ENCODE results near the gene COL25A1. TPM values are rescaled to one million over a fixed set of nuclear protein-coding genes. Genes with fewer than 3 reads are reported as not detected.

COL25A1 gene
- total RNA-seq, 1 experiment from 2014 or later = 4.2 TPM

DNA sequence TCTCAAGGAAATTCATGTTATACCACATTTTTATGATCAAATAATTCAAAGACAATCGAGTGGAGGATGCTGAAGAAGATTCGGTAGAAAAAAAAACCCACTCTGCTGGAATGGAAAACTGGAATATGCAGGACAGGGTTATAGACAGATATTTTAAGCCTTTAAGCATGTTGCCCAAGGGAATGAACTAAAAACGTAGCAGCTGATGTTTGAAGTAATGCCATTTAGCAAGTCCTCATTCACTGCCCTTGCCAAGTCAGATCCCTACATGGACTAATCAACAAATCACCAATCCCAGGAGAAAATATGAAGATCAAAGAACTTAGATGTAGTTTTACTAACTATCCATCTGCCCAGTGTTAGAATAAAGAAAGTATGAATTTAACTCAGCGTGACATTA, 464.0 kb downstream of the COL25A1 start:
- no peak overlapping the region for H2AFZ ChIP-seq (ENCODE audit: low read length)
- H3K4ac ChIP-seq (ENCODE audit: low read depth, low read length) = no peak overlapping the region
- no peak overlapping the region for H4K8ac ChIP-seq (replicated peaks; ENCODE audit: insufficient read length, low read depth, low read length)
- WGBS (ENCODE audit: extremely low coverage, insufficient read length, low lambda C conversion rate) = no CpG with 5 or more reads among the region's 4 CpGs
- H4K5ac ChIP-seq (ENCODE audit: insufficient read length, low read depth, low read length) = no peak overlapping the region
- no peak overlapping the region for H2BK20ac ChIP-seq (ENCODE audit: low read depth, low read length, poor library complexity, severe bottlenecking)
- no peak overlapping the region for H3K56ac ChIP-seq (ENCODE audit: insufficient read length, low read depth, low read length)
- H3K9me3 Mint-ChIP-seq = no peaks in the 10 kb centered on the region
- H3K27me3 Mint-ChIP-seq (ENCODE audit: low read depth) = no peaks in the 10 kb centered on the region
- H4K20me1 ChIP-seq (ENCODE audit: control insufficient read depth, insufficient read depth, insufficient read length) = no peaks in the 10 kb centered on the region
- no peaks in the 10 kb centered on the region for H3K79me2 ChIP-seq (ENCODE audit: insufficient read depth, low read length)
- no peak overlapping the region for H3K4me2 ChIP-seq (ENCODE audit: insufficient read depth, insufficient read length, low read length)
- H2BK5ac ChIP-seq (ENCODE audit: insufficient read length, low read length) = no peak overlapping the region
- H3K27ac ChIP-seq (ENCODE audit: insufficient read length, low read depth, low read length) = no peak overlapping the region
- H3K18ac ChIP-seq (ENCODE audit: insufficient read length, low read depth, low read length) = no peak overlapping the region
- H3K4me3 Mint-ChIP-seq = no peak overlapping the region
- H4K91ac ChIP-seq (ENCODE audit: insufficient read length, low read depth, low read length) = no peak overlapping the region
- H3K79me1 ChIP-seq (ENCODE audit: insufficient read depth, low read depth, low read length, poor library complexity, severe bottlenecking) = no peaks in the 10 kb centered on the region
- H2BK15ac ChIP-seq (ENCODE audit: low read depth, low read length) = no peak overlapping the region
- H3K23me2 ChIP-seq (ENCODE audit: insufficient read length, low read depth, low read length, poor library complexity, severe bottlenecking) = no peaks in the 10 kb centered on the region
- no peak for DNase-seq
- no peaks in the 10 kb centered on the region for H3K36me3 Mint-ChIP-seq (ENCODE audit: insufficient read depth in 1 of 3, low read depth in 3 of 3)
- H2BK120ac ChIP-seq (ENCODE audit: low read depth, low read length, poor library complexity, severe bottlenecking) = no peak overlapping the region
- H3K23ac ChIP-seq (ENCODE audit: insufficient read length, low read depth, low read length) = no peak overlapping the region
- no peaks in the 10 kb centered on the region for H3K9me3 ChIP-seq (ENCODE audit: control insufficient read depth, low read depth, low read length)
- no peak for TF ChIP-seq CTCF (conservative IDR thresholded peaks at IDR 0.05)
- no peaks in the 10 kb centered on the region for H3K4me1 ChIP-seq (ENCODE audit: insufficient read depth, low read length)
- H3K9ac ChIP-seq (ENCODE audit: extremely low read depth, insufficient read length, low read length) = no peak overlapping the region
- no peak overlapping the region for H3T11ph ChIP-seq (ENCODE audit: low read length)
- no peak overlapping the region for H2BK12ac ChIP-seq (ENCODE audit: insufficient read length, low read depth, low read length)
- 0 out of 4 replicates have a peak, but pooled peaks cover 0 to 5% of the 10 kb centered on the region in 2 experiments for H3K4me1 Mint-ChIP-seq
- H3K27me3 ChIP-seq (ENCODE audit: insufficient read depth, low read length) = no peaks in the 10 kb centered on the region
- H3K14ac ChIP-seq (ENCODE audit: insufficient read depth, low read length) = no peak overlapping the region
- no peak overlapping the region for H2AK5ac ChIP-seq (ENCODE audit: insufficient read length, low read length)
- H3K27ac Mint-ChIP-seq = no peak overlapping the region
